NCI-H2029 treated with DMSO at 0.1 percent for 48 hours (cell line): ENCODE data around the gene EBF3.
"Not testable (repeated sequence)": the region's sequence is repeated elsewhere in the genome, so short reads cannot be mapped to it uniquely, and the experiment has no call there.

Experiments used
- DNase-seq: peaks from one replicate; lab custom pipeline; 2025; lab: John Stamatoyannopoulos, UW

Gene EBF3

GRCh38 chr10:129929343-129930292 lies 34.5 kb downstream of the EBF3 start:
- DNase-seq: no peak

GRCh38 chr10:129927351-129928120 lies 36.5 kb downstream of the EBF3 start:
- DNase-seq: no peak

- DNase-seq: no peak
Observed at GRCh38 chr10:129926066-129927055, 37.7 kb downstream of the EBF3 start.

GRCh38 chr10:129924375-129925085 lies 39.5 kb downstream of the EBF3 start:
- DNase-seq: no peak

GRCh38 chr10:129922598-129923123 lies 41.4 kb downstream of the EBF3 start:
- no peak for DNase-seq

GRCh38 chr10:129921801-129922597 lies 42.1 kb downstream of the EBF3 start:
- no peak for DNase-seq

DNA sequence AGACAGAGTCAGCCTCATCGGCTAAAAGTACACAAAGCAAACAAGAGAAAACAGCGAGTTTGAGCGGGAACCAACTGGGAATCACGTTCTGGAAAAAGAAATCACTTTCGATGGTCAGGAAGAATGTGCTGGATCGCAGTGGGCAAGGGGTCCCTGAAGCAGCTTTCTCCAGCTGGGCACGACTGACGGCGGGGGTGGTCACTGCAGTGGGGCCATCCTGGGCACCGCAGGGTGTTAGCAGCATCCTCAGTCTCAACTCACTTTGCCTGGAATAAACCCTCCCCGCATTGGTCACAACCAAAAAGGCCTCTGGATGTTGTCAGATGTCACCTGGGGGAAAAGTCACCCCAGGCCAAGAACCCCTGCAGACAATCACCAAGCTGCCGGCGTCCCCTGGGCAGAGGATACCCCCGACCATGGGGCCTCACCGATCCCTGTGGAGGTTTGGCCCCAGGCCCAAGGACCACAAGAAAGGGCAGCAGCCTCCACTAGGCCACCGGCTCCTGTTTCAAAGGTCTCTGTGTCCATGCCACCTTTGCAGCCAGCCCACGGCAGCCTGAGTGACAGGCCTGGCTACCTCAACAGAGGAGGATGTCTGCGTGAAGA lies 42.9 kb downstream of the EBF3 start:
- no peak for DNase-seq

GRCh38 chr10:129920187-129920586 lies 43.9 kb downstream of the EBF3 start:
- DNase-seq: not testable (repeated sequence)

DNA sequence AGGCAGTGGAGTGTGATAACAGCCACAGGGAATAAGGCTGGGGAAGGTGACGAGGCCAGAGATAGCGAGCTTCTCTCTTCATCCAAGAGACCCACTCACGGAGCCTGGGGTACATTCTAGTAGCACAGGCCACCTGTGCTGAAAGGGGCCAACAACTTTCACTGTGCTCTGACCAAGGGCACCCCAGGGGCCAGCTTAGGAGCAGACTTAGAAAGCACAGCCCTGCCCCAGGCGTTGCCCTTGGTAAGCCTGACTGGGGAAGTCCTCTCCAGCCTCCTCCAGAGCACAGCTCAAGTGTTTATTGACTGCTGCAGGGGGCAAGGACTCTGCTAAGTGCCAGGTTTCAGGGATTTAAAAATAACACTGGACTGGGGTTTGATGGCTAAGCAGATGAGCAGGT lies 44.7 kb downstream of the EBF3 start:
- DNase-seq: no peak

GRCh38 chr10:129918836-129919235 lies 45.2 kb downstream of the EBF3 start:
- DNase-seq: no peak

- no peak for DNase-seq
Observed at GRCh38 chr10:129918401-129918800, 45.7 kb downstream of the EBF3 start.

DNA sequence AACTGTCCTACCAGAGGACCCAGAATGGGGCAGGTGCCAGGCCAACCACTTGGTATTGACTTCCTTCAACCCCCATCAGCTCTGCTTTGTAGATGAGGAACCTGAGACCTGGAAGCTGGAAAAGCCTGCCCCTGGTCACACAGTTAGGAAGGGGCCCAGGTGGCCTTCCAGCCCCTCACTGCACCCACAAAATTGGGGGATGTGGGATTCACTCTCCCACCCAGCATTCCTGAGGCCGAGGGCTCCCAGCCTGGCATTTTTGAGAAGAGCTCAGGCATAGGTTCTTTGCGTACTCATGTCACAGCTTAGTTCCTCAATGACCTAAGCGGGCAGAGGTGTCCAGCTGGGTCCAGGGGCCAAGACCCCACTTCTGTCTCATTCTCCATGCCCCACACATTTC lies 46.1 kb downstream of the EBF3 start:
- no peak for DNase-seq

- DNase-seq: no peak
Observed at GRCh38 chr10:129916506-129916995, 47.5 kb downstream of the EBF3 start.

DNA sequence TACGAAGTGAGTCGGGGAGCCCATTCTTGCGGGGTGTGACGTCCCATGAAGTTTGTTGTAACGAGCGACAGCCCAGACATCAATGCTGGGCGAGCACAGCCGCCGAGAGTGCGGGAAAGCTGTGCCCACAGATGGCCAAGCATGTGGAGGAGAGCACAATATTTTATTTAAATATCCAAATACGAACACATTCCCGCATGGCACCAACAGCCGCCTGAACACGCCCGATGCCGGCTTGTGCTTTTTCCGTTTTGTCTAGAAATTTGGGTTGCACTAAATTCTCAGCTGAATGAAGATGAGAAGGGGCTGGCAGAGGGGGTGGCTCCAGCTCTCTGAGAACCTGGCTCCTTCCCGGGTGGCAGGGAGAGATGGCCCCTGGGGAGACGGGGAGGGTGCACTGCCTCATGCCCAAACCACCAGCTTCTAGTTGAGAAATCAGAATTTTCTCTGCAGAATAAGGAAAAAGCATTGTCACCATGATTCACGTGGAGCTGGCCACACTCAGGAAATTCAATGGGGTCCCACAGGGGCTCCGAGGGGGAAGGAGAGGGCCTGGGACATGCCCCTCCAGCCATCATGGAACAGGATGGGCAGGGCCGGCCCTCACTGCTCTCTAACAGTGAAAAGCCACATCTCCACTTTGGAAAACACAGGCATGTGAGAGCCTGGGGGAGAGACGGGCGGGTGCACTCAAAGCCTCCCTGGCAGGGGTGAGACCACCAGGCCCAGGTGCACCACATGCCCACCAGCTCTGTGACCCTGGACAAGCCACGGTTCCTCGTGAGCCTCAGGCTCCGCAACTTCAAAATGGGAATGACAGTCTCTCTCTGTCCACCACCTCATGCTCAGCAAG lies 48.3 kb downstream of the EBF3 start:
- no peak for DNase-seq

- DNase-seq: no peak
Observed at GRCh38 chr10:129914960-129915359, 49.1 kb downstream of the EBF3 start.

- no peak for DNase-seq
Observed at GRCh38 chr10:129914153-129914855, 49.8 kb downstream of the EBF3 start.

GRCh38 chr10:129912986-129913695 lies 50.9 kb downstream of the EBF3 start:
- DNase-seq: no peak
